Ascending aorta (tissue), 2 donors: Measurements from ENCODE around the gene MMP19. TPM values are rescaled to one million over a fixed set of nuclear protein-coding genes. Genes with fewer than 3 reads are reported as not detected.

Experiments used
- DNase-seq, 2 donors: peaks; one replicate each; pipeline ENCODE4 v3.0.0-alpha.2; 2019; ENCODE audit warnings: low spot score in 2 of 2
- H3K27ac ChIP-seq, 2 donors: fragments of 200-600 bp; sonication (generic); one replicate each; pipeline ENCODE4 v1.5.1; 2016 to 2017; ENCODE audit warnings: mild to moderate bottlenecking in 1 of 2
- H3K27me3 ChIP-seq: fragments of 200-600 bp; sonication (generic); one replicate; pipeline ENCODE4 v1.5.1; 2017
- H3K36me3 ChIP-seq, 2 donors: fragments of 200-600 bp; sonication (generic); one replicate each; pipeline ENCODE4 v1.5.1; 2016
- H3K4me1 ChIP-seq, 2 donors: fragments of 200-600 bp; sonication (generic); one replicate each; pipeline ENCODE4 v1.5.1; 2016 to 2017; ENCODE audit warnings: mild to moderate bottlenecking in 1 of 2
- H3K4me3 ChIP-seq, 2 donors: fragments of 200-600 bp; sonication (generic); one replicate each; pipeline ENCODE4 v1.5.1; 2016 to 2017; ENCODE audit warnings: mild to moderate bottlenecking in 1 of 2
- H3K9me3 ChIP-seq, 2 donors: fragments of 200-600 bp; sonication (generic); one replicate each; pipeline ENCODE4 v1.5.1; 2016
- intact Hi-C: fragments of 100-400 bp; cut with DNase I; formaldehyde crosslinking; loops from one replicate; pipeline ENCODE4 v1.15.1; 2023
- total RNA-seq: library from RNA; depleted of rRNA; stranded (reverse); fragments of >200 nt; gene quantifications from one replicate; pipeline ENCODE4 v1.1.0, GENCODE V29; 2016
- TF ChIP-seq, protein P1 (sequence below), 3 experiments: fragments of 200-600 bp in 2 of 3; fragments of 450-650 bp in 1 of 3; sonication (generic) in 2 of 3; IDR thresholded peaks; one replicate each; pipeline ENCODE4 v1.5.1; 2016 to 2019; ENCODE audit warnings: antibody characterized with exemption in 3 of 3, mild to moderate bottlenecking in 1 of 3, moderate library complexity in 1 of 3

The MMP19 gene
- total RNA-seq, 1 donor from 2014 or later: 37.5 TPM

DNA sequence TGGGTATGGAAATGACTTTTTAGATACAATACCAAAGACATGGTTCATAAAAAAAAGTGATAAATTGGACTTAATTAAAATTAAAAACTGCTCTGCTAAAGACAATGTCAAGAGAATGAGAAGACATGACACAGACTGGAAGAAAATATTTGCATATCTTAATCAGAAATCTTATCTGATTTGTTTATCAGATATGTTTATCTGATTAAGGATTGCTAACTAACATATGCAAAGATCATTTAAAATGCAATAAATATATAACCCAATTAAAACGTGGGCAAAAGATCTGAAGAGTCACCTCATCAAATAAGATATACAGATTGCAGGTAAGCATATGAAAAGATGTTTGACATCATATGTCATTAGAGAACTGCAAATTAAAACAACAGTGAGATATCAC is 10.0 kb upstream of the MMP19 start:
- Histone ChIP-seq H3K27ac (no peak overlapping the region), H3K27me3 (no peaks in the 10 kb centered on the region), H3K36me3 (no peaks in the 10 kb centered on the region), H3K9me3 (no peaks in the 10 kb centered on the region), H3K4me1 (peaks cover 4 to 25% of the 10 kb centered on the region in 2 donors), H3K4me3 (no peak overlapping the region)
- DNase-seq: no peak
- intact Hi-C loops: no loop called here
- TF ChIP-seq, protein P1, sequence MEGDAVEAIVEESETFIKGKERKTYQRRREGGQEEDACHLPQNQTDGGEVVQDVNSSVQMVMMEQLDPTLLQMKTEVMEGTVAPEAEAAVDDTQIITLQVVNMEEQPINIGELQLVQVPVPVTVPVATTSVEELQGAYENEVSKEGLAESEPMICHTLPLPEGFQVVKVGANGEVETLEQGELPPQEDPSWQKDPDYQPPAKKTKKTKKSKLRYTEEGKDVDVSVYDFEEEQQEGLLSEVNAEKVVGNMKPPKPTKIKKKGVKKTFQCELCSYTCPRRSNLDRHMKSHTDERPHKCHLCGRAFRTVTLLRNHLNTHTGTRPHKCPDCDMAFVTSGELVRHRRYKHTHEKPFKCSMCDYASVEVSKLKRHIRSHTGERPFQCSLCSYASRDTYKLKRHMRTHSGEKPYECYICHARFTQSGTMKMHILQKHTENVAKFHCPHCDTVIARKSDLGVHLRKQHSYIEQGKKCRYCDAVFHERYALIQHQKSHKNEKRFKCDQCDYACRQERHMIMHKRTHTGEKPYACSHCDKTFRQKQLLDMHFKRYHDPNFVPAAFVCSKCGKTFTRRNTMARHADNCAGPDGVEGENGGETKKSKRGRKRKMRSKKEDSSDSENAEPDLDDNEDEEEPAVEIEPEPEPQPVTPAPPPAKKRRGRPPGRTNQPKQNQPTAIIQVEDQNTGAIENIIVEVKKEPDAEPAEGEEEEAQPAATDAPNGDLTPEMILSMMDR (IDR thresholded peaks at IDR 0.05): no peak

DNA sequence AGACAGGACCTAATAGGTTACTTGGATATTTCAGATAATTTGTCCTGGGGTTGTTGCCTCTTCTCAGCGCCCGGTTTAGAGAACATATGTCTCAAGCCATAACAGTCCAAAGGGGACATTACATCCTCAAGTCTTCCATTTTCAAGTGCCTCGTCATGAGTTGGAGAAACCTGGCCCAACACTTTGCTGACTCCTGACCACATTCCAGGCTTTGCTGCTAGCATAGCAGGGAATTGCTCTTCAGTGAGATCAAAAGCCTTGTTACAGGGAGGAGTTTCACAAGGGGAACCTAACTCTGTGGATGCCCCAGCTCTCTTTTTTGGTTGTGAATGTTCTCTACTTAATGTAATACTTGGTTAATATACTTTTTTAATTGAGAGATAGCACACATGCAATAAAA is 8.2 kb upstream of the MMP19 start:
- Histone ChIP-seq H3K27ac (peak overlapping the region; percentile 99), H3K4me1 (peaks cover 4 to 41% of the 10 kb centered on the region in 2 donors), H3K4me3 (no peak overlapping the region), H3K9me3 (no peaks in the 10 kb centered on the region), H3K27me3 (no peaks in the 10 kb centered on the region), H3K36me3 (no peaks in the 10 kb centered on the region)
- DNase-seq: no peak
- intact Hi-C loops: no loop called here
- TF ChIP-seq, protein P1 (IDR thresholded peaks at IDR 0.05): no peak

DNA sequence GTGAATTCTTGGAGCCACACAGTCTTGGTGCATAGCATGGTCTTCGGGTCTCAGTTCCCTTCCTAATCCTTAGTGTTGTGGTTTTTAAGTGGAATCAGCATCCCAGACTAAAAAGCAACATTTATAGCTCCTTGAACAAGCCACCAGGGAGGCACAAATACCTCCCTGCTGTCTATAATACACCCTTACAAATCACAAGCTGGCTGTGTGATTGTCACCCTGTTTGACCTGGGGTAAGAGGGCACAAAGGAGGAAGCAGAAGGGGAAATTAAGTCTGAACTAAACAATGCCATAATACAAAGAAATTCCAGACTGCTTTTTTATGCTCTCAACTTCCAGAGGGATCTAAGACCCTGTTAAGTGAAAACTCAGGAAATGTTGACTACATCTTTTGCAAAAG is 7.7 kb upstream of the MMP19 start:
- DNase-seq: no peak
- Histone ChIP-seq H3K4me1 (peaks cover 4 to 44% of the 10 kb centered on the region in 2 donors), H3K27ac (peak overlapping the region; percentile 99), H3K4me3 (no peak overlapping the region), H3K9me3 (no peaks in the 10 kb centered on the region), H3K36me3 (no peaks in the 10 kb centered on the region), H3K27me3 (no peaks in the 10 kb centered on the region)
- TF ChIP-seq, protein P1 (IDR thresholded peaks at IDR 0.05): no peak
- intact Hi-C loops: no loop called here

DNA sequence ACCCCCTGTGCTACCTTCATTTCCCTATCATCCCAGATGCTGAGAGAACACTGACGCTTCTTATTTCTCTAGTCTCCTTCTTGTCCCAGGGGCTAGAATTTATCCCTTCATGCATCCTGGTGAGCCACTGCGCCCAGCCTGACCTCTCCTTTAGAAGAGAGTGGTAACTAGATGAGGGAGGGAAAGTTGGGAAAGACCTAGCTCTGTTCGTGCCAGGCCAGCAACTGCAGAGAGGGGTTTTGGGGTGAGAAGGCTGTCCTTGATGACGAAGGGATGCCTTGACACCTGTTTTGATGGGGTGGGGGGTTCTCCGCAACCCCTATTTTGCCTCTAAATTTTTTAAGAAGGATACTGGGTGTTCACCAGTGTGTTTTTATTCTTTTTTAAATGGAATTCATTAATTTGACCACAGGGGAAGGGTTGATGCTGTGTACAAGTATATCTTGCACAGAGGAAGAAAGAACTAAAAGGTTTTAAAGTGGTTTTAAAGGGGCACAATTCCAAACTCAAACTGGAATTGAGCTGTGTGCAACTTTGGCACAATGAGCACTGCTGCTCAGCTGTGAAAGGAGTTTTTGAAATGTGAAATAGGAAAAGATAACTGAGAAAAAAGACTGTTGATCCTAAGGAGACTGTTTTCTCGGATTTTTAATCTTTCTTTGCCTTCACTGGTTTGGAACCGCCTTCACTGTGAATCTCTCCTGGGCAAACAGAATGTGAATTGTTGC is 7.0 kb upstream of the MMP19 start:
- DNase-seq: no peak
- Histone ChIP-seq H3K9me3 (no peaks in the 10 kb centered on the region), H3K4me3 (no peak overlapping the region), H3K27me3 (no peaks in the 10 kb centered on the region), H3K4me1 (peaks cover 4 to 47% of the 10 kb centered on the region in 2 donors), H3K36me3 (no peaks in the 10 kb centered on the region), H3K27ac (peak overlapping the region; percentile 99)
- TF ChIP-seq, protein P1 (IDR thresholded peaks at IDR 0.05): no peak
- intact Hi-C loops: loop anchor here (10.0 kb wide), 2 partner anchors 675 to 1415 kb away; partner anchors contain the start of gene RBMS2

DNA sequence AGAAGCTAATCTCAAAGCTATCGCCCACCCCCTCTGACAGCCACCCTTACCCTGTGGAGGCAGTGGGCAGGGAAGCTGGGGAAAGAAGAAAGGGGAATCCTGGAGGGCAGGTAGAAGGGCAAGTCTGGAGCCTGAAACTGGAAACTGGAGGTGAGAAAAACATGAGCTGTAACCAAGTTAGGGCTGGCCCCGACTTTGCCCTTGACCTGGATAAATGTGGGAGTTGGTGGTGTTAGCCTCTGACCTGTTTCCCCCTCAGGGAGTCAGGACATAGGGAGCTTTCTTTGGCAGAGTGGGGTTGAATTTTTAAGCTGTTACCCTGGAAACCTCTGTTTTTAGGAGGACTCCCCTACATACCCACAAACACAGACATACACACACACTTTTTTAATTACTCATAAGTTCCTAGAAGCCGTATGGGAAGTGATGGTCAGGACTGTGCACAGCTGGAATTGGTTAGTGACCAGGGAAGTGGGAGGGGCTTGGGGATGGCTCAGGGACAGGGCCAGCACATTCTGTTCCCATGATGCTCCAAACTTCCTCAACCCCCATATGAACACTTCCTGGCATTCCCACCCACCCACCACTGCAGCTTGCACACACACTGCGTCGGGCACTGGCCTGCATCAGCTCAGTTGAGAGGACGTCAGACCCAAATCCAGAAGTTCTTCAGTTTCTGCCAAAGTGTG is 5.0 kb upstream of the MMP19 start:
- Histone ChIP-seq H3K9me3 (no peaks in the 10 kb centered on the region), H3K27me3 (no peaks in the 10 kb centered on the region), H3K4me1 (peaks cover 4 to 51% of the 10 kb centered on the region in 2 donors), H3K4me3 (peak overlapping the region in 1 of 2 donors; percentile 26), H3K36me3 (no peaks in the 10 kb centered on the region), H3K27ac (peak overlapping the region; percentile 99)
- TF ChIP-seq, protein P1 (IDR thresholded peaks at IDR 0.05): no peak
- intact Hi-C loops: loop anchor here (1.0 to 10.0 kb wide), 5 partner anchors 17 to 1413 kb away; partner anchors contain the start of genes DGKA, PYM1 and RBMS2
- DNase-seq: peak; percentile 93 to 99
